GM19328 (cell line): ENCODE results near the gene PYURF.
"Not testable (repeated sequence)": the region's sequence is repeated elsewhere in the genome, so short reads cannot be mapped to it uniquely, and the experiment has no call there.

Experiments
- ATAC-seq: cut with Tn5 transposase; IDR thresholded peaks from one replicate; pipeline ENCODE4 v1.9.1; 2021; ENCODE audit warnings: mild to moderate bottlenecking, moderate library complexity; ENCODE audit not compliant: unreplicated experiment

Gene PYURF

GRCh38 chr4:88523325-88524129 lies at the start of gene PYURF:
Gene PYURF, minus strand, starts transcription at chr4:88523776. Its CDS starts 76 bp downstream, at chr4:88523700.
- peak; percentile 75 for ATAC-seq

- no peak for ATAC-seq
Measured at GRCh38 chr4:88570001-88570400, 46.4 kb upstream of the PYURF start.

GRCh38 chr4:88567591-88567990 lies 44.0 kb upstream of the PYURF start:
- ATAC-seq = no peak

- ATAC-seq = no peak
Measured at GRCh38 chr4:88549815-88550214, 26.2 kb upstream of the PYURF start.

- ATAC-seq = not testable (repeated sequence)
Measured at GRCh38 chr4:88539322-88540068, 15.9 kb upstream of the PYURF start.

- no peak for ATAC-seq
Measured at GRCh38 chr4:88537709-88538108, 14.1 kb upstream of the PYURF start.

GRCh38 chr4:88535090-88535755 lies 11.6 kb upstream of the PYURF start:
- no peak for ATAC-seq

GRCh38 chr4:88533937-88534750 lies 10.6 kb upstream of the PYURF start:
- ATAC-seq = no peak

GRCh38 chr4:88533088-88533790 lies 9.7 kb upstream of the PYURF start:
- no peak for ATAC-seq

GRCh38 chr4:88531549-88531948 lies 8.0 kb upstream of the PYURF start:
- ATAC-seq = no peak

GRCh38 chr4:88528861-88529260 lies 5.3 kb upstream of the PYURF start:
- no peak for ATAC-seq

- no peak for ATAC-seq
Measured at GRCh38 chr4:88527787-88528186, 4.2 kb upstream of the PYURF start.

GRCh38 chr4:88526221-88526815 lies 2.7 kb upstream of the PYURF start:
- ATAC-seq = no peak

GRCh38 chr4:88524171-88524570 lies 595 bp upstream of the PYURF start:
- no peak for ATAC-seq

- no peak for ATAC-seq
Measured at GRCh38 chr4:88522702-88523324, 763 bp downstream of the PYURF start.

GRCh38 chr4:88518911-88519310 lies 4.7 kb downstream of the PYURF start:
- ATAC-seq = no peak

GRCh38 chr4:88517825-88518224 lies 5.8 kb downstream of the PYURF start:
- no peak for ATAC-seq

GRCh38 chr4:88516746-88517145 lies 6.8 kb downstream of the PYURF start:
- no peak for ATAC-seq
